Measurements from ENCODE around the gene OR51B6.
"Not testable (repeated sequence)": the region's sequence is repeated elsewhere in the genome, so short reads cannot be mapped to it uniquely, and the experiment has no call there.

The OR51B6 gene, protein sequence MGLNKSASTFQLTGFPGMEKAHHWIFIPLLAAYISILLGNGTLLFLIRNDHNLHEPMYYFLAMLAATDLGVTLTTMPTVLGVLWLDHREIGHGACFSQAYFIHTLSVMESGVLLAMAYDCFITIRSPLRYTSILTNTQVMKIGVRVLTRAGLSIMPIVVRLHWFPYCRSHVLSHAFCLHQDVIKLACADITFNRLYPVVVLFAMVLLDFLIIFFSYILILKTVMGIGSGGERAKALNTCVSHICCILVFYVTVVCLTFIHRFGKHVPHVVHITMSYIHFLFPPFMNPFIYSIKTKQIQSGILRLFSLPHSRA

DNA sequence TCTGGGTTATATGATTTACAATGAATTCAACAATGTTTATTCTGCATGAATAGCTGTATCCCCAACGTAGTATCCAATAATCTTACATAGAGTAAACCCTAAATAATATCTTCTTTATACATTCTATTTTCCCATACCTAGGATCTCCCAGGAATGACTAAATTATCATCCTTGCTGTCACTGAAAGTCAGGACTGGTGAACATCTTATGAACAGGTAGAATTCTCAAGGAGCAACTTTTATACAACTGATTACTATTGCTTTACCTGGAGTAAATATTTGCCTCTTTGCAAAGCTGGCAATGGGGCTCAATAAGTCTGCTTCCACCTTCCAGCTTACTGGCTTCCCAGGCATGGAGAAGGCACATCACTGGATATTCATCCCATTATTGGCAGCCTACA, at the start of gene OR51B6:
TSS of gene OR51B6 (plus strand) at position 301 of the 400 bp plus-strand sequence. CDS start at position 301, 0 bp downstream.
- no peak for DNase-seq (ENCODE audit: low spot score)

DNA sequence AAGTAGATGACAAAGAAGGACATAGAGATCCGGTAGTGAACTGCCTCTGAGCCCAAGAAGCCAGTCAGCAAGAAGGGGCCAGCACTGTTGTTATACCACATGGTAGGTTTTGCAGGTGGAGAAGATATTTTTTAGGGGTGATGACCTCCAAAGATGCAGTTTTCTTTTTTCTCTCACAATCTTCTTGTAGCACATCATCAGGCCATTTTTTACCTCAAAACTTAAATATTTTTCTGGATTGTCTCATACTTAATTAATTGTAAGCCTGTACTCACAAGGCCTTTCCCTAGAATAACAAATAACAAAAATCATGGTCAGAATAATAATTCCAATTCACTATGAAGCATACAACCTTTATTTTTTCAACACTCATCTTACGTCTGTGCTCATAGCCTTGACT, 49.5 kb upstream of the OR51B6 start, which contains the start of gene OR51B4:
TSS of gene OR51B4 (minus strand) at position 101 of the 400 bp plus-strand sequence. CDS start at position 101, 0 bp downstream.
- no peak for DNase-seq (ENCODE audit: low spot score)

DNA sequence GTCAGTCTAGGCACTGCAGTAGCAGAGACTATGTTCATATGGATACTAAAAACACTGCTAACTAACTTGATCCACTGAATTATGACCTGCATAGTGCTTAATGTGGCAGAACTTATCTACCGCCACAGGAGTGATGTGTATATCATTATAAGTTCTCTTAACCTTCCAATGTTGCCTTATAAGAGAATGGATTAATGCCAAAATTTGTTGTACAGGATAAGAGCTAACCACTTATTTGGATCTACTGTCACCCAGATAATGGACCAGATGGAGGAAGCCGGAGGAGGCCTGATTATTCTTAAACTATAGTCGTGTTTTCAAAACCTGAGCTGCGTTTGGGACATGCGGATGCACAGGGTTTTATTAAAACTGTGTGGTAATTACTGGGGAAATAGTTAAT, 47.7 kb upstream of the OR51B6 start:
- DNase-seq (ENCODE audit: low spot score) = no peak

DNA sequence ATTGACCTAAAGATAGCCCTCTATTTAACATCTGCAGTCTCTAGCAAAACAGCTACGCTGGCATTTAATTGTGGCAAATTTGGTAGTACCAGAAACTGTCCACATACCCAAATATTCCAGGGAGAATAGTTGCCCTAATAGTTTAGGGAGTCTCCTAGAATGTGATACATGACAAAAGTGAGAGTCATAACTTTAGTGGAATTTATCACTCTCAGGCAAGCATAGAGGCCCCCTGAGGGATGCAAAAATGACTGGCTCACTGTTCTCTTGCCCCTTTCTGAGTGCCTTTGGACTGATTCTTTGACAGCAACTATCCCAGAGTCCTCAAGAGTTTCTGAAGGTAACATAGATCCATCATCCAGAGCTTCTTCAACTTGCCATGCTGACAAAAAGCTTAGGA, 47.3 kb upstream of the OR51B6 start:
- no peak for DNase-seq (ENCODE audit: low spot score)

DNA sequence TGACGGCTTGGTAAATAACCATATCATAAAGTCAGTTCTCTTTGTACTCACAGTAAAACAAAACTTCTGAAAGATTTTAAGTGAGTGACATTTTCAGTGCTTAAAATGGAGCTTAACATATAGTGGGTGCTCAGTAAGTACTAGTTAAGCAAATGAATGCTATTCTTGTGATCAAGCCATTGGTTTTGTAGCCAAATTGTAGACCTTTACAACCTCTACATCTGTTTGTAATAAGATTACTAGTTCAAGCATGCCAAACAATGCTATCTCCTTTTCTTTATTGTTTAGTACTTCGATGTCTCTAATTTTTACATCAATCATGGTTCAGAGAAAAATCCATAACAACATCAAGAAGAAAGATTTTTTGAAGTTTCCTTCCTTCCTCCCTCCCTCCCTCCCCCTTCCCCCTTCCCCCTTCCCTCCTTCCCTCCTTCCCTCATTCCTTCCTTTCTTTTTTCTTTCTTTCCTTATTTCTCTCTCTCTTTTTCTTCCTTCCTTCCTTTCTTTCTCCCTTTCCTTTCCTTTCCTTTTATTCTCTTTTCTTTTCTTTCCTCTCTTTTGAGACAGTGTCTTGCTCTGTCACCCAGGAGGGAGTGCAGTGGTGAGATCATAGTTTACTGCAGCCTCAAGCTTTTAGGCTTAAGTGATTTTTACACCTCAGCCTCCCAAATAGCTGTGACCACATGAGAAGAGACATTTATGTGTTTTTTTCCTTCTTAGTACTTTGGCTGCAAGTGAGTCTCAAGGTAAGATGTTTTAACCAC, 43.9 kb upstream of the OR51B6 start:
- no peak for DNase-seq (ENCODE audit: low spot score)

DNA sequence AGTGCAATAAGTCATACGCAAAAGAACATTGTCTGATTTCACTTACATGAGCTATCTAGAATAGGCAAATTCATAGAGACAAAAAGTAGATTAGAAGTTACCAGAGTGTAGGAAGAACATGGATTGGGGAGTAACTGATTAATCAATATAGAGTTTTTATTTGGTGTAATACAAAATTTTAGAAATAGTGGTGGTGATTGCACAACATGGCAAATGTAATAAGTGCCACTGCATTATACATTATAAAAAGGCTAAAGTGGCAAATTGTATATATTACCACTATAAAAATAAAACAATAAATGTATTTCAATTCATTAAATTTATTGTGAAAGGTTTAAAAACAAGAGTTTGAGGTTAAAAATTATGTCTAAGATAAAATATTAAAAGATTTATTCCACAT, 40.9 kb upstream of the OR51B6 start:
- no peak for DNase-seq (ENCODE audit: low spot score)

DNA sequence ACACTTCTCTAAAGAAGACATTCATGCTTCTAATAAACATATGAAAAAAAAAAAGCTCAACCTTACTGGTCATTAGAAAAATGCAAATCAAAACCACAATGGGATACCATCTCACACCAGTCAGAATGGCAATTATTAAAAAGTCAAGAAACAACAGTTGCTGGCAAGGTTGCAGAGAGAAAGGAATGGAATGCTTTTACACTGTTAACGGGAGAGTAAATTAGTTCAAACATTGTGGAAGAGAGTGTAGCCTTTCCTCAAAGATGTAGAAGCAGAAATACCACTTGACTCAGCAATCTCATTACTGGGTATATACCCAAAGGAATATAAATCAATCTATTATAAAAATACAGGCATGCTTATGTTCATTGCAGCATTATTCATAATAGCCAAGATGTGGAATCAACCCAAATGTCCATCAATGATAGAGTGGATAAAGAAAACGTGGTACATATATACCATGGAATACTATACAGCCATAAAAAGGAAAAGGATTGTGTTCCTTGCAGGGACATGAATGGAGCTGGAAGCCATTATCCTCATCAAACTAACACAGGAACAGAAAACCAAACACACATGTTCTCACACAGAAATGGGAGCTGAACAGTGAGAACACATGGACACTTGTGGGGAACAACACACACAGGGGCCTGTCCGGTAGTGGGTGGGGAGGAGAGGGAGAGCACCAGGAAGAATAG, 37.8 kb upstream of the OR51B6 start:
- not testable (repeated sequence) for DNase-seq (ENCODE audit: low spot score)

DNA sequence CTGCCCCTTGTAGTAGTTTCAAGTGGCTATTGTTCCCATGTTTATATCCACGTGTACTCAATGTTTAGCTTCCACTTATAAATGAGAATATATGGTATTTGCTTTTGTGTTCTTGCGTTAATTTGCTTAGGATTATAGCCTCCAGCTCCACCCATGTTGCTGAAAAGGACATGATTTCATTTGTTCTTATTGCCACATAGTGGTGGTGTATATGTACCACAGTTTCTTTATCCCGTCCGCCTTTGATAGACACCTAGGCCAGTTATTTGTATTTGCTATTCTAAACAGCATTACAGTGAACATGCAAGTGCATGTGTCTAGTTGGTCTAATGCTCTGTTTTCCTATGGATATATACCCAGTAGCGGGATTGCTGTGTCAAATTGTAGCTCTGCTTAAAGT, 34.0 kb upstream of the OR51B6 start:
- no peak for DNase-seq (ENCODE audit: low spot score)

DNA sequence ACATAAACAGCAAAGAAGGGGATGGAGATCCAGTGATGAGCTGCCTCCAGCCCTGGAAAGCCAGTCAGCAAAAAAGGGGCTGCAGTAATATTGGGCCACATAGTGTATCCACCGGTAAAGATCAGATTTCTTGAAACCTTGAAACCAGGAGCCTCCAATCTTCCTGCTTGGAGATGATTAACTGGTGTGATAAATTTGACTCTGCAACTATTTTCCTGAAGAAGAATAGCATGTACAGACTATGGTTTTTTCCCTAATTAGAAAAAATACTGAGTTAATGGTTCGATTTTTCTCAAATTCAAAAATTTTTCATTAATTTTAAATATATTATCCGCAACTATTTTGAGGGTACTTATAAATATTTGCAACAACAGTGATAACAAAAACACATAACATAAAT, 27.1 kb upstream of the OR51B6 start, which contains the start of gene OR51B2:
TSS of gene OR51B2 (minus strand) at position 101 of the 400 bp plus-strand sequence. CDS start at position 101, 0 bp downstream.
- no peak for DNase-seq (ENCODE audit: low spot score)

DNA sequence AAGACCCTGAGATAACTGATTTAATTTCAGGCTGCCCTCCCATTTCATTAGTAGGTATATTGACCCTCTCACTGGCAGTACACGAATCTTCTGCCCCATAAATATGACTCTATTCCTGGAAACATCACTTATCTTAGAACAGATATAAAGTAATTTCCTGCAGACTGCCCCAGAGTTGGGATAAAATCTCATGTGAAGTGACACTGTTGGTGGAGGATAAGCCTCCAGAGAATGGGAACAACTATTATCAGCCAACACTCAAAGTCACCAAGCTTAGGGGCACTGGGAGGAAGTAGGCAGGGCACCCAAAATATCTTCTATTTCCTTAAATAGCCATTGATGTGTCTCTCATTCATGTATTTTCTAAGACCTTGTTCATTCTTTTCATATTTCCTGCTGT, 16.1 kb upstream of the OR51B6 start:
- no peak for DNase-seq (ENCODE audit: low spot score)

DNA sequence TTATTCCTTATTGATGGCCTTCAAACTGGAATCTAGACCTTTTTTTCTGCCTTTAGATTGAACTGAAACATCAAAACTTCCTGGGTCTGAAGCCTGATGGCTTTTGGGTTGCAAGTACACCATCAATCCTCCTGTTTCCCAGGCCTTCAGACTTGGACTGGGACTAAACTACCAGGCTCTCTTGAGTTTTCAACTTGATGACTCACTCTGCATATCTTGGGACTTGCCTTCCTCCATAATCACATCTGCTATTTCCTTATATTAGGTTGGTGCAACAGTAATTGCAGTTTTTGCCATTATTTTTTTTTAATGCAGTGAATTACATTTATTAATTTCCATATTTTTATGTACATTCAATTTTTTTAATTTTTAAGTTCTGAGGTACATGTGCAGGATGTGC, 15.0 kb upstream of the OR51B6 start:
- DNase-seq (ENCODE audit: low spot score) = no peak

DNA sequence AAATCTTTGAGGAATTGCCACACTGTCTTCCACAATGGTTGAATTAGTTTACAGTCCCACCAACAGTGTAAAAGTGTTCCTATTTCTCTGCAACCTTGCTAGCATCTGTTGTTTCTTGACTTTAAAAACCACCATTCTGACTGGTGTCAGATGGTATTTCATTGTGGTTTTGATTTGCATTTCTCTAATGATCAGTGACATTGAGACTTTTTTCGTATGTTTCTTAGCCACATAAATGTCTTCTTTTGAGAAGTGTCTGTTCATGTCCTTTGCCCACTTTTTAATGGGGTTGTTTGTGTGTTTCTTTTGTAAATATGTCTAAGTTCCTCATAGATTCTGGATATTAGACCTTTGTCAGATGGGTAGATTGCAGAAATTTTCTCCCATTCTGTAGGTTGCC, 14.1 kb upstream of the OR51B6 start:
- not testable (repeated sequence) for DNase-seq (ENCODE audit: low spot score)

DNA sequence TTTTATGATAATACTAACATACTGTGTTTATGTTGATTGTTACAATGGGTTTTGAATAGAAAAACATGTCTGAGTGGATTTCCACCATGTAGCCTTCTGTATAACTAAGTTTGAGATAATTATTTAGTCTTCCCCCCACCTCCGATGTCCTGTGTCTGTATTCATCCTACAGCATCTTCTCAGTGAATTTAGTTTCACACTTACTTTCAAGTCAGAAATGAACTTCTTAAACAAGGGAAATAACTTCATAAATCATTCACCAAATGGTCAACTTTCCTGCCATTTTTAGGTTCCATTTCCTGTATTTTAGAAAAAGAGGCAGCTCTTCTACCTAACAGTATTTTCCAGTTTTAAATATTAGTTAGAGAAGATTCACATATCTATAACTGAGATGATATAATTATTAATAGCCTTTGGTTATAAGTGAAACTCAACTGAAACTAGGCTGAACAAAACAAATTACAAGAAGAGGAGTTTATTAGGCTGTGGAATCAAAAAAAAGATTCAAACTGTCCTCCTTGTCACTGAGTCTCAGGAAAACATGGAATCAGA, 11.5 kb upstream of the OR51B6 start:
- DNase-seq (ENCODE audit: low spot score) = no peak

DNA sequence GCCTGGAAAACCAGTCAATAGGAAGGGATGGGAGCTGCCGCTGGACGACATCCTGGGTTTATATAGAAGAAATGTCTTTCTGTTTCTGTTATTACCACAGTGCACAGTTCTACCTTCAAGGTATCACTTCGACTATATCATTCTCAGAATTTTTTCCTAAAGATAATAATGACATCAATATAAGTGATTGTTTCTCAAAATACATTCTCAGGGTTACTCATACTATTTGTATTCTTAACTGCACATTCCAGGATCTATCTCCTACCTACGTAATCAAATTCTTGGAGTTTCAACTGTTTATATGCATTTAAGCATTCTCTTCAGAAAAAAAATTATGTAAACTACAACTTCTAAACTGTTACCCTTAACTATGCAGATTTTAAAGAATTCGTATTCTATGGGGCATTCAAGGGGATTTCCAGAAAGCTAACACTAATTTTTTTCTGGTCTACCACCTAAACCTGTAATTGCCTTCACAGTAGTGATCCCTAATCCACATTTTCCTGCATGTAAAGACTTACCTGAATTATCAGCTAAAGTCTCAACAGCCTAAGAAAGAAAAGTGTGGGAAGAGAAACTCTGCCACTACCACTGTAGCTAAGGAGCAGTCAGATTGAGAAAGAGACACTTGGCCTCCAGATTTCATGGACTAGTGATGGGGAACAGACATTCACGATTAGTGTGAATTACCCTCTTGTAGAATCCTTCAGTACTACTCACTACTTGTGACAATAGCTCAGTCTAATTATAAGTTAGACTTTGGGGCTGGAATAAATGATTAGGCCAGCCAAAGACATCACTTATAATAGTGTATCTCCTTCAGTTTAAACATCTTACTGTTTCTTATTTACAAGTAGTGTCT, 7.6 kb upstream of the OR51B6 start, which contains the start of gene OR51B5:
TSS of gene OR51B5 (minus strand) at position 51 of the 862 bp plus-strand sequence. CDS start at position 51, 0 bp downstream.
- no peak for DNase-seq (ENCODE audit: low spot score)

DNA sequence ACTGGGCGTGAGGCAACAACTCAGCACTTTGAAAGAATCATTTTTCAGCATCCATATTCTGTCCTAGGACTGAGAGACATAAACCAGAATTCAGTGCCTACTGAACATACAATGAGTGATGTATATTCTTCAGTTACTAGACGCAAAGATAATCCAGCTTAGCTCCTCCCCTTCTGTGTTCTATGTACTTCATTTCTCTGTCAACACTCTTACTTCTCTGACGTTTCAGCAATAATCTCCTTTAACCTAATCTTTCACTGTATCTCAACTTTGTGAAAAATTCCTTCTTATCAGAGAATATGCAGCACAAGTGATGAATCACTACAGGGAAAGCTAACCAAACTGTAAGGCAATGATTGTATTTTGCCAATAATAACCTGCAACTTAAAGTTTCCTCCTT, 5.5 kb upstream of the OR51B6 start:
- no peak for DNase-seq (ENCODE audit: low spot score)

DNA sequence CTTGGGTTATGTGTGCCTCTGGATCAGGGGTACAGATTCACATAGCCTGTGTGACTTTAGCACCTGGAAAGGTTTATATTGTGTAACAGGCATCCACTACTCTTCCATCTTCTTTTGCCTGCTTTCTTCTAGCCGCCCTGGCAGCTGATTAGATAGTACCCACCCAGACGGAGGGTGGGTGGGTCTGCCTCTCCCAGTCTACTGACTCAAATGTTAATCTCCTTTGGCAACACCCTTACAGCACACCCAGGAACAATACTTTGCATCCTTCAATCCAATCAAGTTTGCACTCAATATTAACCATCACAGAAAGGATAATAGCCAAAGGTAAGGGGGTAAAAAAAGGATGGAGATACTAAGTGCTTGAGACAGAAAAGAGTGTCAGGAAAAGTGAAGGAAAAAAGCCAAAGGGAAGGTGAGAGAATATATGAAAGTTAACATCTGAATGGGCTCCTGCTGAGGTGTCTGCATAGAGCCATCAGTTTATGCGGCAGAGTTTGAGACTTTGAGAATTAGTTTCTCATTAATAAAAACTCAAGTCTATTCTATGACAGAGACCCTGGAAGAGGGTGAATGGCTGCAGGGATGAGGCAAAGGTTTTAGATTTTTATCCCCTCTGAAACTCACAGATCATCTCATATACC, 2.6 kb upstream of the OR51B6 start:
- no peak for DNase-seq (ENCODE audit: low spot score)

DNA sequence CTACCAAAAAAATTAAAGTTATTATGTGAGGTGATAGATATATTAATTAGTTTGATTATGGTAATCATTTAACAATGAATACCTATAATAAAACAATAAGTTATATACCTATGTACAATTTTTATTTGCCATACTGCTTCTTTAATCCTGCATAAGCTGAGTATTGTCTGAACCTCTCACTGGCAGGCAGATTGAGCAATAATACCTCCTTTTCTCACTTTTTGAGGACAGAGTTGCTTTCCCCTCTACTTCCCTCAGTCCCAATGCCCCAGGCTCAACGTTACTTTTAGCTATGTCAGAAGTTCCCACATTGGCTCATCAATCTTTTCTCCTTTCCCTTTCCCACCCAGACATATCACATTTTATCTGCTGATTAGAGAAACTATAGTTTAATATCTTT, 1.8 kb upstream of the OR51B6 start:
- DNase-seq (ENCODE audit: low spot score) = no peak

DNA sequence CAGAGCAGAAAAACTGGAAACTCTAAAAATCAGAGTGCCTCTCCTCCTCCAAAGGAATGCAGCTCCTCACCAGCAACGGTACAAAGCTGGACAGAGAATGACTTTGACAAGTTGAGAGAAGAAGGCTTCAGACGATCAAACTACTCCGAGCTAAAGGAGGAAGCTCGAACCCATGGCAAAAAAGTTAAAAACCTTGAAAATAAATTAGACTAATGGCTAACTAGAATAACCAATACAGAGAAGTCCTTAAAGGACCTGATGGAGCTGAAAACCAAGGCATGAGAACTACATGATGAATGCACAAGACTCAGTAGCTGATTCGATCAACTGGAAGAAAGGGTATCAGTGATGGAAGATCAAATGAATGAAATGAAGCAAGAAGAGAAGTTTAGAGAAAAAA, 4.7 kb downstream of the OR51B6 start:
- DNase-seq (ENCODE audit: low spot score) = not testable (repeated sequence)

DNA sequence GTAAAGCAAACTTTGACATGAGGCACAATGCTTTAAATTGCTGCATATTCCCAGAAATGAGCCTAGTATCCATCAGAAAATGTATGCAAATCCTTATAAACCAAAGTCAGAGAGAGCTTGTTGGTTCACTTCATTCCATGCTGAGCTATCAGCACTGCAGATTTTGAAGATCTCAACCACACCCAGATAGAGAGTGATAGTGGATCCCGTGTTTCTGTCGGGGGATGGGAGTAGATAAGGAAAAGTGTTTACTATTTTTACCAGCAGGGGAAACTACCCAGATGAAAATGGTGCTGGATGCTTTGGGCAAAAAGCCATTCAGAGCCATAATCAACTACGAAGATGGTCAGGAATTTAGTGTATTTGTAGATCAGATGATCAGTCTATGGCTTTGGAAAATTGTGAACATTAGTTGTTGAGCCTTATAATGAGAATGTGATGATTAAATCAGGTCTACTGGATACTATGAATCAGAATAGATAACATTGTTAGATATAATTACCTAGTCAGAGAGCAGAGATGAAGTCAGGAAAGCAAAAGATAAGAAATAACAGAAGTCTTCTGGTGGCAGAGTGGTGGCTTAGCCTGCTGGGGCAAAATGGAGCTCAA, 10.8 kb downstream of the OR51B6 start:
- DNase-seq (ENCODE audit: low spot score) = no peak

DNA sequence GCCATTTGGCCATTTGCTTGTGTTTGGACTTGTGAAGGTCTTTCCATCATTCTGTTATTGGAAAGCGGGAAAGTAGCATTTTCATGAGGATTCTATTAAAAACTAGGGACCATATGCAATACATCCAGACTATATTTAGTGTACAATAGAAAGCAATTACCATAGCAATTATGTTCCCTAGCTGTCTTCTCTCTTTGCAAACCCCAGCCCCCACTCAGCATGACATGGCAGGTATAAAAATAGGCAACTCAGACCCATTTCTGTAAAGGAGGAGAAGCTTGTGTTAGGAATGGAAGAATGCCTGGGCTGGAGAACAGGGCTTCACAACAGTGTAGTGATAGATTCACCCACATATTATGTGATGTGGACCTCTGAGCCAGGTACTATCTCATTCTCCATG, 12.4 kb downstream of the OR51B6 start:
- DNase-seq (ENCODE audit: low spot score) = no peak

Measured in putamen (tissue), 1 donor.